ENCODE results near the gene MVK. TPM values are rescaled to one million over a fixed set of nuclear protein-coding genes. Genes with fewer than 3 reads are reported as not detected.

MVK gene
- total RNA-seq, 3 donors from 2014 or later: 8.8 to 18.4 (median 17.6) TPM

DNA sequence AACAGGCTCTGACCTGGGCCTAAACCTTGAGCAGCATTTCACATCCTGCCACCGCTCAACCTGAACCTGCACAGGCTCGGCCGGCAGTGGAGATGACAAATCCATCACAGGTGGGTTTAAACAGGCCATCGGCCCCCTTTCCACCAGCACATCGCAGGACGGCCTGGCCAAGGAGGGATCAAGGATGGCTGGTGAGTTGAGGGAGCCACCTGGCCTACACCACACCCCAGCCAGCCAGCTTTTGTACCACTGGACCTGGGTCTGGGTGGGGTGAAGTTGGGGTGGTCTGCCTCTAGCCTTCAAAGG lies 14.4 kb upstream of the MVK start:
- no peak overlapping the region for H3K4me3 ChIP-seq
- H3K36me3 ChIP-seq: no peaks in the 10 kb centered on the region
- intact Hi-C loops (cut with DNase I; ENCODE audit: low total_unique reads): no loop called here
- H3K27me3 ChIP-seq: no peaks in the 10 kb centered on the region
- no peak for TF ChIP-seq POLR2AphosphoS5 (IDR thresholded peaks at IDR 0.05)
- TF ChIP-seq, protein P1, sequence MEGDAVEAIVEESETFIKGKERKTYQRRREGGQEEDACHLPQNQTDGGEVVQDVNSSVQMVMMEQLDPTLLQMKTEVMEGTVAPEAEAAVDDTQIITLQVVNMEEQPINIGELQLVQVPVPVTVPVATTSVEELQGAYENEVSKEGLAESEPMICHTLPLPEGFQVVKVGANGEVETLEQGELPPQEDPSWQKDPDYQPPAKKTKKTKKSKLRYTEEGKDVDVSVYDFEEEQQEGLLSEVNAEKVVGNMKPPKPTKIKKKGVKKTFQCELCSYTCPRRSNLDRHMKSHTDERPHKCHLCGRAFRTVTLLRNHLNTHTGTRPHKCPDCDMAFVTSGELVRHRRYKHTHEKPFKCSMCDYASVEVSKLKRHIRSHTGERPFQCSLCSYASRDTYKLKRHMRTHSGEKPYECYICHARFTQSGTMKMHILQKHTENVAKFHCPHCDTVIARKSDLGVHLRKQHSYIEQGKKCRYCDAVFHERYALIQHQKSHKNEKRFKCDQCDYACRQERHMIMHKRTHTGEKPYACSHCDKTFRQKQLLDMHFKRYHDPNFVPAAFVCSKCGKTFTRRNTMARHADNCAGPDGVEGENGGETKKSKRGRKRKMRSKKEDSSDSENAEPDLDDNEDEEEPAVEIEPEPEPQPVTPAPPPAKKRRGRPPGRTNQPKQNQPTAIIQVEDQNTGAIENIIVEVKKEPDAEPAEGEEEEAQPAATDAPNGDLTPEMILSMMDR (IDR thresholded peaks at IDR 0.05): no peak
- no peak for TF ChIP-seq POLR2A (IDR thresholded peaks at IDR 0.05)
- no peak for DNase-seq (ENCODE audit: low spot score in 2 of 2)
- no peak overlapping the region for H3K27ac ChIP-seq
- H3K9me3 ChIP-seq: no peaks in the 10 kb centered on the region
- no peaks in the 10 kb centered on the region for H3K4me1 ChIP-seq

- Histone ChIP-seq H3K27me3 (no peaks in the 10 kb centered on the region), H3K4me3 (no peak overlapping the region), H3K36me3 (no peaks in the 10 kb centered on the region), H3K9me3 (no peaks in the 10 kb centered on the region), H3K27ac (no peak overlapping the region), H3K4me1 (no peaks in the 10 kb centered on the region)
- no peak for TF ChIP-seq POLR2AphosphoS5 (IDR thresholded peaks at IDR 0.05)
- TF ChIP-seq, protein P1 (IDR thresholded peaks at IDR 0.05): no peak
- no peak for TF ChIP-seq POLR2A (IDR thresholded peaks at IDR 0.05)
- intact Hi-C loops (cut with DNase I; ENCODE audit: low total_unique reads): no loop called here
- DNase-seq (ENCODE audit: low spot score in 2 of 2): no peak
Observed at GRCh38 chr12:109559601-109560000, 14.0 kb upstream of the MVK start.

DNA sequence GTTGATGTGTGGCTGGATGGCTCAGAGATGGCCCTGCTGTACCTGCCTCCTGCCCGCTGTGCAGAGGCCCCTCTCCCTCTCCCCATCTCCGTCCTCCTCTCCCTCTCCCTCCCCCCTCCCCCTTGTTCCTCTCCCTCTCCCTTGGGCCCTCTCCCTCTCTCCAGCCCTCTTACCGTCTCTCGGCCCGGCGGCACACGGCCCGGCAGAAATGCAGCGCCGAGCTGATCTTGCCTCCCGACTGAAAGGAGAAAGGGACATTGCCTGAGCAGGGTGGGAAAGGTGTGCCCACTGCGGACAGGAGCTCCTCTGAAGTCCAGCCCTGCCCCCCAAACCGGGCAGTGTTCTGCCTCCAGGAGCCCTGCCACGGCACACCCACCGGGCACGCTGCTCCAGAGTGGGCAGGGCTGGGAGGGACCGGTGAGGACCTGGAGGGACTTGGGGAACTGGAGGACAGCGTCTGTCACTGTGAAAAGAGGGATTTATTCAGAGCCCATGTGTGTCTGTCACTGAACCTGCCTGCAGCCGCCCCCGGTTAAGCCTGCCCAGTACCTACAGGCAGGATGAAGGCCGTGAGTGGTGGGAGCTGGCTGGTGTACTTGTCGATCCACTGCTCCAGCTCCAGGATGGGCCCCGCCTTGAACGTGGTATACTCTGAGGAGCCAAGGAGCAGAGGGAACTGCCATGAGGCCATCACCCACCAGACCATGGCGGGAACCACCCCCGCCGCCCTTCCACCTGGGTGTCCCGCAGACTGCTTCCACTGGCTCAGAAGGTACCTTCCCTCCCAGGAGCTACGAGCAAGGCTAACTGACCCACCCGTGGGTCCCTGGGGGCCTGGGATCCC lies 12.5 kb upstream of the MVK start:
- intact Hi-C loops (cut with DNase I; ENCODE audit: low total_unique reads): no loop called here
- TF ChIP-seq POLR2A (IDR thresholded peaks at IDR 0.05) (no peak), POLR2AphosphoS5 (IDR thresholded peaks at IDR 0.05) (no peak)
- TF ChIP-seq, protein P1 (IDR thresholded peaks at IDR 0.05): no peak
- H3K4me3 ChIP-seq: no peak overlapping the region
- no peaks in the 10 kb centered on the region for H3K27me3 ChIP-seq
- no peaks in the 10 kb centered on the region for H3K36me3 ChIP-seq
- H3K27ac ChIP-seq: no peak overlapping the region
- H3K9me3 ChIP-seq: no peaks in the 10 kb centered on the region
- no peak for DNase-seq (ENCODE audit: low spot score in 2 of 2)
- no peaks in the 10 kb centered on the region for H3K4me1 ChIP-seq

GRCh38 chr12:109561711-109562030 lies 11.9 kb upstream of the MVK start:
- TF ChIP-seq, protein P1 (IDR thresholded peaks at IDR 0.05): no peak
- no peak for DNase-seq (ENCODE audit: low spot score in 2 of 2)
- Histone ChIP-seq H3K27ac (no peak overlapping the region), H3K4me3 (no peak overlapping the region), H3K9me3 (no peaks in the 10 kb centered on the region), H3K27me3 (no peaks in the 10 kb centered on the region), H3K4me1 (no peaks in the 10 kb centered on the region), H3K36me3 (no peaks in the 10 kb centered on the region)
- intact Hi-C loops (cut with DNase I; ENCODE audit: low total_unique reads): no loop called here

- TF ChIP-seq, protein P1 (IDR thresholded peaks at IDR 0.05): no peak
- TF ChIP-seq POLR2A (IDR thresholded peaks at IDR 0.05) (no peak), POLR2AphosphoS5 (IDR thresholded peaks at IDR 0.05) (no peak)
- Histone ChIP-seq H3K27ac (no peak overlapping the region), H3K9me3 (no peaks in the 10 kb centered on the region), H3K4me1 (no peaks in the 10 kb centered on the region), H3K27me3 (no peaks in the 10 kb centered on the region), H3K36me3 (no peaks in the 10 kb centered on the region), H3K4me3 (no peak overlapping the region)
- DNase-seq (ENCODE audit: low spot score in 2 of 2): no peak
- intact Hi-C loops (cut with DNase I; ENCODE audit: low total_unique reads): no loop called here
Observed at GRCh38 chr12:109562871-109563270, 10.7 kb upstream of the MVK start.

Measured in breast epithelium (tissue), 4 donors.